PC-9 (cell line): ENCODE measurements around the gene ZDHHC18. TPM values are rescaled to one million over a fixed set of nuclear protein-coding genes. Genes with fewer than 3 reads are reported as not detected.
A peak's percentile ranks its signal among the peaks of the same experiment; 100 is the strongest.

Experiments used
- BruUV-seq: library from RNA; stranded (reverse); fragments of 400-500 nt; replicated peaks from 2 replicates; lab custom pipeline; 2021; lab: Mats Ljungman, UMichigan
- CTCF ChIA-PET: fragments of 300-600 bp; sonication (Branson Sonifier 250); formaldehyde crosslinking; loops from one replicate; lab custom pipeline; 2022; ENCODE audit warnings: antibody characterized with exemption; lab: Charles Lee
- POLR2A ChIA-PET: fragments of 300-600 bp; sonication (Branson Sonifier 250); formaldehyde crosslinking; loops from one replicate; lab custom pipeline; 2022; ENCODE audit warnings: antibody characterized with exemption; ENCODE audit not compliant: unreplicated experiment; lab: Charles Lee
- DNase-seq, 2 experiments: peaks; one replicate each; pipeline versions ENCODE4 v3.0.0 to v3.0.0-alpha.2; 2015 to 2022; ENCODE audit warnings: mixed read lengths in 1 of 2
- H2AFZ ChIP-seq: fragments of 200-600 bp; sonication (generic); 2 replicates; pipeline ENCODE4 v1.8.1; 2017; ENCODE audit warnings: antibody characterized with exemption
- H3F3A ChIP-seq: fragments of 200-600 bp; sonication (generic); 2 replicates; pipeline ENCODE4 v1.8.1; 2017; ENCODE audit warnings: antibody characterized with exemption, mild to moderate bottlenecking, low read depth; ENCODE audit not compliant: insufficient read depth
- H3K27ac ChIP-seq: fragments of 200-600 bp; sonication (generic); 2 replicates; pipeline ENCODE4 v1.6.1; 2016; ENCODE audit warnings: mixed run types
- H3K27me3 ChIP-seq: fragments of 200-600 bp; sonication (generic); 2 replicates; pipeline ENCODE4 v1.6.1; 2016; ENCODE audit warnings: low read depth, mixed run types; ENCODE audit not compliant: insufficient read depth
- H3K36me3 ChIP-seq: fragments of 200-600 bp; sonication (generic); 2 replicates; pipeline ENCODE4 v1.6.1; 2016; ENCODE audit warnings: low read depth, mixed run types
- H3K4me1 ChIP-seq: fragments of 200-600 bp; sonication (generic); replicated peaks from 2 replicates; pipeline ENCODE4 v1.6.1; 2016; ENCODE audit warnings: mixed run types; ENCODE audit not compliant: insufficient read depth
- H3K4me2 ChIP-seq: fragments of 200-600 bp; sonication (generic); 2 replicates; pipeline ENCODE4 v1.6.1; 2017; ENCODE audit warnings: mixed run types
- H3K4me3 ChIP-seq: fragments of 200-600 bp; sonication (generic); 2 replicates; pipeline ENCODE4 v1.6.1; 2016; ENCODE audit warnings: mixed run types
- H3K79me2 ChIP-seq: fragments of 200-600 bp; sonication (generic); 2 replicates; pipeline ENCODE4 v1.6.1; 2017; ENCODE audit warnings: low read depth, mixed run types
- H3K9me2 ChIP-seq: fragments of 200-600 bp; sonication (generic); 2 replicates; pipeline ENCODE4 v1.8.1; 2017; ENCODE audit warnings: mild to moderate bottlenecking; ENCODE audit not compliant: insufficient read depth
- H3K9me3 ChIP-seq: fragments of 200-600 bp; sonication (generic); 2 replicates; pipeline ENCODE4 v1.8.1; 2016; ENCODE audit warnings: low read depth; ENCODE audit not compliant: insufficient read depth
- H4K20me1 ChIP-seq: fragments of 200-600 bp; sonication (generic); 2 replicates; pipeline ENCODE4 v1.8.1; 2017; ENCODE audit not compliant: insufficient read depth
- EZH2 ChIP-seq: fragments of 200-600 bp; sonication (generic); IDR thresholded peaks from 2 replicates; pipeline ENCODE4 v1.8.0; 2017; ENCODE audit warnings: antibody characterized with exemption, low read depth
- intact Hi-C: fragments of 100-400 bp; cut with micrococcal nuclease; formaldehyde crosslinking; loops from one replicate; pipeline ENCODE4 v1.10.0; 2022; ENCODE audit not compliant: unreplicated experiment
- total RNA-seq: library from RNA; stranded (reverse); gene quantifications from 2 replicates; pipeline ENCODE4 v1.2.3, GENCODE V29; 2021
- TF ChIP-seq, protein P1 (sequence below): fragments of 200-600 bp; sonication (generic); conservative IDR thresholded peaks from 2 replicates; pipeline ENCODE4 v1.6.1; 2017; ENCODE audit warnings: mixed run types, antibody characterized with exemption, mild to moderate bottlenecking, moderate library complexity

Gene ZDHHC18
- total RNA-seq, 1 experiment from 2014 or later, result 36.1 TPM

DNA sequence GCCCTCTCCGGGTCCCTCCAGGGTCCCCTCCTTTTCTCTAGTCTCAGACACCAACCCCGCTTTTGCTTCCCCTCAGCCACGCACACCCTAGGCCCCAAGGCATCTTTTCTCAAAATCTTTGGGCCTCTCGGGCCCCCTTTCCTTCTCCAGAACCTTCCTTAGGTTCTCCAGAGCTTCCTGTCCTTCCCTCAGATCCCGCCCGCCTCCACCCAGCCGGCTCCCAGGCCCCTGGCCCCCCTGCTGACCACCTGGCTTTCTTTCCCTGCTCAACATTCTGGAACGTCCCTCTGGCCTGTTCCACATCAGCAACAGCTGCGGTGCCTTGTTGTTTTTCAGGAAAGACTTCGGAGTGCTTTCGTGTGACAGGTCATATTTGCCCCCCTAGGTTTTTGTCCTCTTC lies 1.2 kb downstream of the ZDHHC18 start:
- peak overlapping the region; percentile 73 for H3K4me2 ChIP-seq
- CTCF ChIA-PET, result interaction anchor here (0.7 kb wide), 1 partner anchor 12 kb away, joined by 3 read pairs; no protein-coding TSS in a partner anchor
- peaks cover 47% of the 10 kb centered on the region for H3K79me2 ChIP-seq
- H2AFZ ChIP-seq, result no peak overlapping the region
- no peaks in the 10 kb centered on the region for H3K27me3 ChIP-seq
- intact Hi-C loops, result no loop called here
- H3K27ac ChIP-seq, result no peak overlapping the region
- H3K4me3 ChIP-seq, result peak overlapping the region; percentile 62; the same call in 1 of the 2 replicates
- BruUV-seq, result no TSS peak
- TF ChIP-seq, protein P1, sequence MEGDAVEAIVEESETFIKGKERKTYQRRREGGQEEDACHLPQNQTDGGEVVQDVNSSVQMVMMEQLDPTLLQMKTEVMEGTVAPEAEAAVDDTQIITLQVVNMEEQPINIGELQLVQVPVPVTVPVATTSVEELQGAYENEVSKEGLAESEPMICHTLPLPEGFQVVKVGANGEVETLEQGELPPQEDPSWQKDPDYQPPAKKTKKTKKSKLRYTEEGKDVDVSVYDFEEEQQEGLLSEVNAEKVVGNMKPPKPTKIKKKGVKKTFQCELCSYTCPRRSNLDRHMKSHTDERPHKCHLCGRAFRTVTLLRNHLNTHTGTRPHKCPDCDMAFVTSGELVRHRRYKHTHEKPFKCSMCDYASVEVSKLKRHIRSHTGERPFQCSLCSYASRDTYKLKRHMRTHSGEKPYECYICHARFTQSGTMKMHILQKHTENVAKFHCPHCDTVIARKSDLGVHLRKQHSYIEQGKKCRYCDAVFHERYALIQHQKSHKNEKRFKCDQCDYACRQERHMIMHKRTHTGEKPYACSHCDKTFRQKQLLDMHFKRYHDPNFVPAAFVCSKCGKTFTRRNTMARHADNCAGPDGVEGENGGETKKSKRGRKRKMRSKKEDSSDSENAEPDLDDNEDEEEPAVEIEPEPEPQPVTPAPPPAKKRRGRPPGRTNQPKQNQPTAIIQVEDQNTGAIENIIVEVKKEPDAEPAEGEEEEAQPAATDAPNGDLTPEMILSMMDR, result no peak
- no peak for TF ChIP-seq EZH2
- H3K4me1 ChIP-seq, result peaks cover 34% of the 10 kb centered on the region
- no peaks in the 10 kb centered on the region for H3K9me2 ChIP-seq
- POLR2A ChIA-PET, result no interaction called here
- no peaks in the 10 kb centered on the region; the same call in 1 of the 2 replicates for H4K20me1 ChIP-seq
- H3F3A ChIP-seq, result peaks cover 20% of the 10 kb centered on the region
- DNase-seq, result no peak
- peaks cover 3% of the 10 kb centered on the region; the same call in 1 of the 2 replicates for H3K36me3 ChIP-seq
- H3K9me3 ChIP-seq, result no peaks in the 10 kb centered on the region

DNA sequence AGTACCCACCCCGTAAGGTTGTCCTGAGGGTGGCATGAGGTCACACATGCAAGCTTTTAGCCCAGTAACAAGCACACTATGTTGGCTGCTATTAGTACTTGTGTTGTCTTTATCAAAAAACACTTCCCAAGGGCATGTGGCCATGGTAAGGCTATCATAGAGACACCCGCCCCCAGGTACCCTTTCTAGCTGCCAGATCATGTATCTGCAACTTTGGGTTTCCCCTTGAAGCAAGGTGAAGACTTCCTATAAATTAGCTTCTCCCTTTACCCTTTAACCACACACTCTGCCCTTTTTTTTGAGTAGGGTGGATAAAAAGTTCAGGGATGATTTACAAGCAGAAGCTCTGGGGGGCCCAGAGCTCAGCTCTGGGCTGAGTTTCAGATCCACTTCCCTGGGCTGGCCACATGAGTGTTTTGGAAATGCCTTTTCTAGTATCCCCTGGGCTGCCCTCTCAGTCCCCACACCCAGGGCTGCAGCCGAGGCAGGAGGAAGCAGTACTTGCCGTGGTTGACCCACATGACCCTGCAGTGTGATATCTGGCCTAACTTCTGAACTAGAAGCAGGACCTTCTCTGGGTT lies 2.0 kb downstream of the ZDHHC18 start:
- TF ChIP-seq EZH2, result no peak
- TF ChIP-seq, protein P1, result no peak
- no peak for DNase-seq
- Histone ChIP-seq H3K36me3 (peaks cover 5% of the 10 kb centered on the region; the same call in 1 of the 2 replicates), H3K27me3 (no peaks in the 10 kb centered on the region), H2AFZ (no peak overlapping the region), H3K27ac (no peak overlapping the region), H3K9me3 (no peaks in the 10 kb centered on the region), H3K79me2 (peaks cover 47% of the 10 kb centered on the region), H3K4me2 (peak overlapping the region; percentile 44; the same call in 1 of the 2 replicates), H3K9me2 (no peaks in the 10 kb centered on the region), H3K4me1 (peaks cover 34% of the 10 kb centered on the region), H4K20me1 (no peaks in the 10 kb centered on the region; the same call in 1 of the 2 replicates), H3F3A (peaks cover 20% of the 10 kb centered on the region), H3K4me3 (no peak overlapping the region)
- CTCF ChIA-PET, result no interaction called here
- POLR2A ChIA-PET, result no interaction called here
- BruUV-seq, result no TSS peak
- intact Hi-C loops, result no loop called here

DNA sequence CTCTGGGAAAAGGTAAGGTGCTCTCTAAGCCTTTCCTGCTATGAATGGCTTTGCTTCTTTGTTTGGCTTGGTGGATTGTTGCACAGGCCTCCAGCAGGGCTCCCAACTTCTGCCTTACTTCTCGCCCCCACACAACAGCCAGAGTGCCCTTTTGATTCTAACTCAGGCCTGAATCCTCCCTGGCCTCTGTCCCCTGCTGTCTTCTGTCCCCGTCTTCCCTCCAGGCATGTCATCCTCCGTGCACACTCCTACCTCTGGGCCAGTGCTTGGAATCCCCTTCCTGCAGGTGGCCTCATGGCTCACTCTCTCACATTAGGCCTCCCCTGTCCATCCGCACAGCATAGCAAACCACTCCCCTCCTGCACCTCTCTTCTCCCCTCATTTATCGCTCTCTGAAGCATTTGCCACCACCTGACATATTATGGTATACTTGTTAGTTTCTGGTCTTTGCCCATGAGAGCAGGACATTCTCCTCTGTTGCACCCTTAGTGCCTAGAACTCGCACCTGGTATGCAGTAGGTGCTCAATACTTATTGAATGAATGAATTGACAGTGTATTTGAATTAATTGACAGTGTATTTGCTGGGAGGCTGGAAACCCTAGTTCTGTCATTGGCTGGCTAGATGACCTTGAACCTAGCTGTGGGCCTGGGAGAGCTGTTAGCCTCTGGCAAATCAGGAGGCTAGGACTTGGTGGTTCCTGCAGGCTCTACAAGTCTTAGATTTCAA lies 2.9 kb downstream of the ZDHHC18 start:
- Histone ChIP-seq H3K27me3 (no peaks in the 10 kb centered on the region), H3K4me3 (no peak overlapping the region), H3K4me2 (no peak overlapping the region), H3K36me3 (peaks cover 5% of the 10 kb centered on the region; the same call in 1 of the 2 replicates), H3K79me2 (peaks cover 47% of the 10 kb centered on the region), H3F3A (peaks cover 16% of the 10 kb centered on the region), H3K27ac (no peak overlapping the region), H3K9me3 (no peaks in the 10 kb centered on the region), H4K20me1 (no peaks in the 10 kb centered on the region; the same call in 1 of the 2 replicates), H3K4me1 (peaks cover 25% of the 10 kb centered on the region), H3K9me2 (no peaks in the 10 kb centered on the region), H2AFZ (no peak overlapping the region)
- ChIA-PET CTCF (no interaction called here), POLR2A (no interaction called here)
- BruUV-seq, result no TSS peak
- intact Hi-C loops, result no loop called here
- no peak for DNase-seq
- TF ChIP-seq EZH2, result no peak
- TF ChIP-seq, protein P1, result no peak
